PC-3 (cell line): ENCODE measurements around the gene PHTF2. TPM values are rescaled to one million over a fixed set of nuclear protein-coding genes. Genes with fewer than 3 reads are reported as not detected.
"Not testable (repeated sequence)": the region's sequence is repeated elsewhere in the genome, so short reads cannot be mapped to it uniquely, and the experiment has no call there.

Source experiments
- ATAC-seq: fragments of 200-7000 bp; cut with Tn5 transposase; 2 replicates; pipeline ENCODE4 v1.9.1; 2020; ENCODE audit warnings: mild to moderate bottlenecking, moderate library complexity
- BruUV-seq: library from RNA; stranded (reverse); fragments of 400-500 nt; replicated peaks from 2 replicates; lab custom pipeline; 2021; lab: Mats Ljungman, UMichigan
- CTCF ChIA-PET: fragments of 300-600 bp; sonication (Branson Sonifier 250); formaldehyde crosslinking; loops from one replicate; lab custom pipeline; 2022; ENCODE audit warnings: antibody characterized with exemption; lab: Charles Lee
- POLR2A ChIA-PET: fragments of 300-600 bp; sonication (Branson Sonifier 250); formaldehyde crosslinking; loops from one replicate; lab custom pipeline; 2022; ENCODE audit warnings: antibody characterized with exemption; ENCODE audit not compliant: unreplicated experiment; lab: Charles Lee
- DNase-seq: peaks from one replicate; pipeline ENCODE4 v3.0.0-alpha.2; 2015
- H2AFZ ChIP-seq: fragments of 300-600 bp; sonication (generic); 2 replicates; pipeline ENCODE4 v1.6.0; 2016; ENCODE audit warnings: antibody characterized with exemption, low read length
- H3F3A ChIP-seq: fragments of 300-600 bp; sonication (generic); one replicate; pipeline ENCODE4 v1.6.0; 2017; ENCODE audit warnings: antibody characterized with exemption, low read length, control low read depth, mild to moderate bottlenecking; ENCODE audit not compliant: unreplicated experiment
- H3K27ac ChIP-seq: fragments of 300-600 bp; sonication (generic); 2 replicates; pipeline ENCODE4 v1.5.1; 2016; ENCODE audit warnings: mild to moderate bottlenecking, low read length
- H3K27me3 ChIP-seq: fragments of 300-600 bp; sonication (generic); 2 replicates; pipeline ENCODE4 v1.6.1; 2016; ENCODE audit warnings: low read length, mixed read lengths
- H3K36me3 ChIP-seq: fragments of 300-600 bp; sonication (generic); 2 replicates; pipeline ENCODE4 v1.6.1; 2016; ENCODE audit warnings: low read depth, mixed run types, low read length, mixed read lengths
- H3K4me1 ChIP-seq: fragments of 300-600 bp; sonication (generic); 2 replicates; pipeline ENCODE4 v1.5.1; 2016; ENCODE audit warnings: low read length; ENCODE audit not compliant: insufficient read depth
- H3K4me2 ChIP-seq: fragments of 300-600 bp; sonication (generic); 2 replicates; pipeline ENCODE4 v1.6.0; 2016; ENCODE audit warnings: low read length
- H3K4me3 ChIP-seq: fragments of 300-600 bp; sonication (generic); 2 replicates; pipeline ENCODE4 v1.5.1; 2016; ENCODE audit warnings: mild to moderate bottlenecking, low read length, mixed read lengths
- H3K79me2 ChIP-seq: fragments of 300-600 bp; sonication (generic); 2 replicates; pipeline ENCODE4 v1.6.1; 2017; ENCODE audit warnings: low read length, mixed read lengths
- H3K9ac ChIP-seq: fragments of 300-600 bp; sonication (generic); 2 replicates; pipeline ENCODE4 v1.6.0; 2016; ENCODE audit warnings: mild to moderate bottlenecking, low read length
- H3K9me2 ChIP-seq: fragments of 300-600 bp; sonication (generic); replicated peaks from 2 replicates; pipeline ENCODE4 v1.6.1; 2016; ENCODE audit warnings: mixed run types, low read length, mixed read lengths
- H3K9me3 ChIP-seq: fragments of 300-600 bp; sonication (generic); 2 replicates; pipeline ENCODE4 v1.6.1; 2016; ENCODE audit warnings: low read length, mixed read lengths
- H4K20me1 ChIP-seq: fragments of 300-600 bp; sonication (generic); 2 replicates; pipeline ENCODE4 v1.6.1; 2016; ENCODE audit warnings: low read length, mixed read lengths
- EZH2 ChIP-seq: fragments of 300-600 bp; sonication (generic); IDR thresholded peaks from one replicate; pipeline ENCODE4 v1.6.1; 2017; ENCODE audit warnings: antibody characterized with exemption, mild to moderate bottlenecking, low read length; ENCODE audit not compliant: unreplicated experiment
- EZH2phosphoT487 ChIP-seq: fragments of 300-600 bp; sonication (generic); IDR thresholded peaks from 2 replicates; pipeline ENCODE4 v1.6.1; 2018; ENCODE audit warnings: mild to moderate bottlenecking, antibody characterized with exemption, low read length, borderline replicate concordance
- intact Hi-C: fragments of 100-400 bp; cut with micrococcal nuclease; formaldehyde crosslinking; loops from 2 replicates; pipeline ENCODE4 v1.9.0; 2023
- total RNA-seq: library from RNA; depleted of rRNA; stranded (reverse); fragments of >200 nt; gene quantifications from 2 replicates; pipeline ENCODE4 v1.2.3, GENCODE V29; 2014
- TF ChIP-seq, protein P1 (sequence below): fragments of 300-600 bp; sonication (generic); conservative IDR thresholded peaks from 2 replicates; pipeline ENCODE4 v1.5.1; 2017; ENCODE audit warnings: antibody characterized with exemption, low read depth, mild to moderate bottlenecking, low read length

The PHTF2 gene
- total RNA-seq, 1 experiment from 2014 or later, result 20.4 TPM

DNA sequence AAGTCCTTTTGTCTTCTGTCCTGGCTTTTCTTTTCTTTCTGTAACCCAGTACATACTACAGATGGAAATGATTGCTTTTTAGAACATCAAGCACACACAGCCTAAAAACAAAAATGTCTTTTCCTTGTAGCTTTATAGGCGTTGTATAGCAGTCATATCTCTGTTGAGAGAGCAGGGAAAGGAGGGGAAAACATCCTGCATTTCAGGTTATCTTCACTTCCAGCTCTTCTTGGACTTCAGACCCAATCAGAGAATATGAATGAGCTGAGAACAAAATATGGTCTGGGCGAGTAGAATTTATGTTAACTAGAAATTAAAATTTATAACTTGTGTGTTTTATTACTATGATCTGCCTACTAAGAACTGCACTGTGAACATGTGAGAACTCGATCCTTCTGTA is 15.0 kb upstream of the PHTF2 start:
- H3K36me3 ChIP-seq, result peaks cover 9% of the 10 kb centered on the region
- H3K4me1 ChIP-seq, result no peaks in the 10 kb centered on the region
- no peaks in the 10 kb centered on the region for H3K9me3 ChIP-seq
- no peak overlapping the region for H3K4me2 ChIP-seq
- H2AFZ ChIP-seq, result no peak overlapping the region
- TF ChIP-seq, protein P1, sequence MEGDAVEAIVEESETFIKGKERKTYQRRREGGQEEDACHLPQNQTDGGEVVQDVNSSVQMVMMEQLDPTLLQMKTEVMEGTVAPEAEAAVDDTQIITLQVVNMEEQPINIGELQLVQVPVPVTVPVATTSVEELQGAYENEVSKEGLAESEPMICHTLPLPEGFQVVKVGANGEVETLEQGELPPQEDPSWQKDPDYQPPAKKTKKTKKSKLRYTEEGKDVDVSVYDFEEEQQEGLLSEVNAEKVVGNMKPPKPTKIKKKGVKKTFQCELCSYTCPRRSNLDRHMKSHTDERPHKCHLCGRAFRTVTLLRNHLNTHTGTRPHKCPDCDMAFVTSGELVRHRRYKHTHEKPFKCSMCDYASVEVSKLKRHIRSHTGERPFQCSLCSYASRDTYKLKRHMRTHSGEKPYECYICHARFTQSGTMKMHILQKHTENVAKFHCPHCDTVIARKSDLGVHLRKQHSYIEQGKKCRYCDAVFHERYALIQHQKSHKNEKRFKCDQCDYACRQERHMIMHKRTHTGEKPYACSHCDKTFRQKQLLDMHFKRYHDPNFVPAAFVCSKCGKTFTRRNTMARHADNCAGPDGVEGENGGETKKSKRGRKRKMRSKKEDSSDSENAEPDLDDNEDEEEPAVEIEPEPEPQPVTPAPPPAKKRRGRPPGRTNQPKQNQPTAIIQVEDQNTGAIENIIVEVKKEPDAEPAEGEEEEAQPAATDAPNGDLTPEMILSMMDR, result no peak
- TF ChIP-seq EZH2phosphoT487 (no peak), EZH2 (no peak)
- no peak for ATAC-seq
- H3K9me2 ChIP-seq, result no peaks in the 10 kb centered on the region
- H3K79me2 ChIP-seq, result no peaks in the 10 kb centered on the region
- intact Hi-C loops, result no loop called here
- H3K27me3 ChIP-seq, result no peaks in the 10 kb centered on the region
- POLR2A ChIA-PET, result interaction anchor here (0.6 kb wide), 1 partner anchor 131 kb away, joined by 6 read pairs; no protein-coding TSS in a partner anchor
- BruUV-seq, result no TSS peak
- CTCF ChIA-PET, result no interaction called here
- no peak overlapping the region for H3K9ac ChIP-seq
- no peak overlapping the region for H3K4me3 ChIP-seq
- no peak overlapping the region for H3K27ac ChIP-seq
- H3F3A ChIP-seq, result no peaks in the 10 kb centered on the region
- no peak for DNase-seq
- H4K20me1 ChIP-seq, result no peaks in the 10 kb centered on the region

DNA sequence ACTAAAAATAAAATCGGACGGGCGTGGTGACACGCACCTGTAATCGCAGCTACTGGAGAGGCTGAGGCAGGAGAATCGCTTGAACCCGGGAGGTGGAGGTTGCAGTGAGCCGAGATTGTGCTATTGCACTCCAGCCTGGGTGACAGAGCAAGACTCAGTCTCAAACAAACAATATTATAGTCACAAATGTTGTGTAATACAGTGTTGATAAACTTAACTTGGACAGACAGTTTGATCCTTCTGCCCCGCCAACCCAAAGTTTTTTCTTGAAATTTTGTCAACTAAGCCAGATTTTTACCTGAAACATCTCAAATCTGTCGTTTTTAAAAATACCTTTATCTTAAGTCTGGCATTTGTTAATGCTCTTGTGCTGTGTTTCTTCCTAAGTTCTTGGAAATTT is 14.1 kb upstream of the PHTF2 start:
- H3K9ac ChIP-seq, POLR2A ChIA-PET: not testable (repeated sequence)

DNA sequence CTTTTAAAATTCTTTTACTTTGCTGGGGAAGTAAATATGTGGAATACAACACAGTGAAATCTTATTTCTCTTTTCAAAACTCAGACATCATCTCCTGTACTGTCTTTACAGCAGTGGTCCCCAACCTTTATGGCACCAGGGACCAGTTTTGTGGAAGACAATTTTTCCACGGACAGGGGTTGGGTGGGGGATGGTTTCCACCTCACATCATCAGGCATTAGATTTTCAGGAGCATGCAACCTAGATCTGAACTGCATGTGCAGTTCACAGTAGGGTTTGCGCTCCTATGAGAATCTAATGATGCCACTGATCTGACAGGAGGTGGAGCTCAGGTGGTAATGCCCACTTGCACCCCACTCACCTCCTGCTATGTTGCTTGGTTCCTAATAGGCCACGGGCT is 12.6 kb upstream of the PHTF2 start:
- DNase-seq (no peak), ATAC-seq (no peak)
- ChIA-PET CTCF (no interaction called here), POLR2A (no interaction called here)
- no peak overlapping the region for H3K9ac ChIP-seq
- no peak overlapping the region for H3K4me3 ChIP-seq
- no peaks in the 10 kb centered on the region for H4K20me1 ChIP-seq
- 0 out of 2 replicates have a peak, but pooled peaks cover 1% of the 10 kb centered on the region for H3K4me1 ChIP-seq
- H3K9me2 ChIP-seq, result no peaks in the 10 kb centered on the region
- no peak overlapping the region for H3K27ac ChIP-seq
- H3K4me2 ChIP-seq, result no peak overlapping the region
- BruUV-seq, result no TSS peak
- no peaks in the 10 kb centered on the region for H3K79me2 ChIP-seq
- no peaks in the 10 kb centered on the region for H3K27me3 ChIP-seq
- intact Hi-C loops, result no loop called here
- no peak for TF ChIP-seq EZH2
- no peak for TF ChIP-seq EZH2phosphoT487
- no peaks in the 10 kb centered on the region for H3K36me3 ChIP-seq
- no peaks in the 10 kb centered on the region for H3F3A ChIP-seq
- no peak overlapping the region for H2AFZ ChIP-seq
- H3K9me3 ChIP-seq, result no peaks in the 10 kb centered on the region

More for the DNA sequence above, 14.1 kb upstream of the PHTF2 start:
- ATAC-seq, CTCF ChIA-PET, H3K9me3 ChIP-seq, H4K20me1 ChIP-seq, H3K36me3 ChIP-seq, H3K9me2 ChIP-seq, H3K4me2 ChIP-seq, H3K27ac ChIP-seq, H3F3A ChIP-seq, H3K4me3 ChIP-seq, H2AFZ ChIP-seq, intact Hi-C loops, H3K4me1 ChIP-seq, H3K79me2 ChIP-seq, H3K27me3 ChIP-seq, DNase-seq, BruUV-seq: not testable (repeated sequence)

DNA sequence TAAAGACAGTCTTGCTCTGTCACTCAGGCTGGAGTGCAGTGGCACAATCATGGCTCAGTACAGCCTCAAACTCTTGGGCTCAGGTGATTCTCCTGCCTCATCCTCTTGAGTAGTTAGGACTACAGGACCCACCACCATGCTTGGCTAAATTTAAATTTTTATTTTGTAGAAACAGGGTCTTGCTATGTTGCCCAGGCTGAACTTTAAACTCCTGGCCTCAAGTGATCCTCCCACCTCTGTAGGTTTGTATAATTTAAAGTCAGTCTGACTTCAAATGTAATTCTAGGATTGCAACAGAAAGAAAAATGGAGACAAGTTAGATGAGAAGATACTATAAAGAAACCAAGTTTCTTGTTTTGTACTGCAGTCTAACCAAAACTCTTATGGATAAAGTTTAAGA is 11.8 kb upstream of the PHTF2 start:
- ATAC-seq (no peak), DNase-seq (no peak)
- H3K4me1 ChIP-seq, result peaks cover 8% of the 10 kb centered on the region; the same call in 1 of the 2 replicates
- no peaks in the 10 kb centered on the region for H3K9me3 ChIP-seq
- H3K4me3 ChIP-seq, result no peak overlapping the region
- no TSS peak for BruUV-seq
- no peak overlapping the region for H2AFZ ChIP-seq
- H3K9ac ChIP-seq, result no peak overlapping the region
- H3K27ac ChIP-seq, result no peak overlapping the region
- intact Hi-C loops, result no loop called here
- no peaks in the 10 kb centered on the region for H3F3A ChIP-seq
- no peak overlapping the region for H3K4me2 ChIP-seq
- no peak for TF ChIP-seq EZH2phosphoT487
- TF ChIP-seq EZH2, result no peak
- TF ChIP-seq, protein P1, result no peak
- H3K9me2 ChIP-seq, result no peaks in the 10 kb centered on the region
- ChIA-PET CTCF (no interaction called here), POLR2A (no interaction called here)
- no peaks in the 10 kb centered on the region for H3K36me3 ChIP-seq
- no peaks in the 10 kb centered on the region for H4K20me1 ChIP-seq
- H3K79me2 ChIP-seq, result no peaks in the 10 kb centered on the region
- no peaks in the 10 kb centered on the region for H3K27me3 ChIP-seq
